Neuron (in vitro differentiated cells): ENCODE data around the gene CISH.
A peak's percentile ranks its signal among the peaks of the same experiment; 100 is the strongest.

ENCODE experiments used
- H2AFZ ChIP-seq: one replicate; pipeline ENCODE4 v1.6.1; 2013; ENCODE audit warnings: low read depth, mild to moderate bottlenecking, inconsistent platforms, low read length, moderate library complexity
- H3K27me3 ChIP-seq: one replicate; pipeline ENCODE4 v1.6.1; 2013; ENCODE audit warnings: low read length; ENCODE audit not compliant: insufficient read depth
- H3K36me3 ChIP-seq: one replicate; pipeline ENCODE4 v1.6.1; 2013; ENCODE audit warnings: low read length; ENCODE audit not compliant: insufficient read depth
- H3K4me1 ChIP-seq: one replicate; pipeline ENCODE4 v1.6.1; 2013; ENCODE audit warnings: low read length; ENCODE audit not compliant: insufficient read depth
- H3K4me3 ChIP-seq: 2 replicates; pipeline ENCODE4 v1.5.1; 2013; ENCODE audit warnings: mild to moderate bottlenecking, low read length, moderate library complexity
- H3K9me3 ChIP-seq: one replicate; pipeline ENCODE4 v1.6.1; 2013; ENCODE audit warnings: low read length

Gene CISH

DNA sequence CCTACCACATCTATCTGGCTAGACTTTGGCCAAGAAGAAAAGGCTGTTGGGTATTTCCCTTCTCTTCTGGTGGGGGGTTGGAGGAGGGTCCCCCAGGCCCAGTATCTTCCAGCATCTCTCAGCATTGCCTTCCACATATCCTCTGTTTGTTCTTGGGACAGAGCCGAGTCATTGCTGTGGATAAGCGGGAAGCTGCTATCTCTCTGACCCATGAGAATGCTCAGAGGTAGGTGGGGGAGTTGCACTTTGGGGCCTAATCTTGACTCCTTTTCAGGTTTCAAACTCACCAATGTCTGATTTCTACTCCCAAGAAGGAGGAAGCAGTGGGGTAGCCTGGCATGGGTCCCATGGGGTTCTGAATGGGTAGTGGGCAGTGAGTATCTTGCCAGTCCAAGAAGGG lies 34.2 kb downstream of the CISH start:
- Histone ChIP-seq H3K36me3 (peaks cover 39% of the 10 kb centered on the region), H3K4me1 (no peaks in the 10 kb centered on the region)

DNA sequence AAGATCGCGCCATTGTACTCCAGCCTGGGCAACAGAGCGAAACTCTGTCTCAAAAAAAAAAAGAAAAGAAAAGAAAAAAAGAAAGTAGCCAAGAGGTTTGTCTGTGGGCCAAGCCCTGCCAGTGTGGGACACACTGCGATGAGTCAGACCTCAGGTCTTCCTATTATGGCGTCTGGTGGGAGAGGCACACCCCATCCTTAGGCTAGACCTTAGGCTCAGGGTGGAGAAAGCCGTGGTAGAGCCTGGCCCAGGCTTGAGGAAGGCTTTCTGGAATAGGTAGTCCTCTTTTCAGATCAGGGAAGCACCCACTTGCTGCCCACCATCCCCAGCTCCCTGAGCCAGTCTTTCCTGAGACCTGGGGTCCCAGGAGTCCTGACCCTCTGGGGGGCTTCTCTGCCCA lies 36.2 kb downstream of the CISH start:
- H3K4me3 ChIP-seq, result no peak overlapping the region
- no peak overlapping the region for H2AFZ ChIP-seq
- peaks cover 1% of the 10 kb centered on the region for H3K4me1 ChIP-seq
- no peaks in the 10 kb centered on the region for H3K27me3 ChIP-seq
- peaks cover 35% of the 10 kb centered on the region for H3K36me3 ChIP-seq
- no peaks in the 10 kb centered on the region for H3K9me3 ChIP-seq

More for the DNA sequence above, 34.2 kb downstream of the CISH start:
- Histone ChIP-seq H3K9me3 (no peaks in the 10 kb centered on the region), H3K27me3 (no peaks in the 10 kb centered on the region), H3K4me3 (no peak overlapping the region), H2AFZ (no peak overlapping the region)

DNA sequence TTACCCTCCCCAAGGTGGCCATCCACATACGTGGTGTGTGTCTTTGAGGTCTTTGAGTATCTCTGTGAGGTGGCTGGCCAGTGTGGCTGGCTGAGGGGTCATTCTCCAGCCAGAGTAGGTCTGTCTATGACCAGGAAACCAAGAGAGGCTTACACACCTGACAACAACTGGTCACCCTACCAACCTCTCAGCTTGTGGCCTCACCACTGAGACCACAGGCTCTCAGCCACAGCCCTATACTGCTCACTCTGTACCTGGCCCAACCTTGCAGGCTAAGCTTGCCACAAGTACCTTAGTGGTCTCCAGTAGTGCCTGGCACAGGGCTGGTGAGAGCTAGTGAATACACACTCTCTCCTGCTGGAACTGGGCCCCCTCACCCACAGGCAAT lies 37.1 kb downstream of the CISH start:
- Histone ChIP-seq H3K9me3 (no peaks in the 10 kb centered on the region), H3K36me3 (peaks cover 30% of the 10 kb centered on the region), H2AFZ (no peak overlapping the region), H3K27me3 (no peaks in the 10 kb centered on the region), H3K4me1 (peaks cover 4% of the 10 kb centered on the region), H3K4me3 (no peak overlapping the region)

DNA sequence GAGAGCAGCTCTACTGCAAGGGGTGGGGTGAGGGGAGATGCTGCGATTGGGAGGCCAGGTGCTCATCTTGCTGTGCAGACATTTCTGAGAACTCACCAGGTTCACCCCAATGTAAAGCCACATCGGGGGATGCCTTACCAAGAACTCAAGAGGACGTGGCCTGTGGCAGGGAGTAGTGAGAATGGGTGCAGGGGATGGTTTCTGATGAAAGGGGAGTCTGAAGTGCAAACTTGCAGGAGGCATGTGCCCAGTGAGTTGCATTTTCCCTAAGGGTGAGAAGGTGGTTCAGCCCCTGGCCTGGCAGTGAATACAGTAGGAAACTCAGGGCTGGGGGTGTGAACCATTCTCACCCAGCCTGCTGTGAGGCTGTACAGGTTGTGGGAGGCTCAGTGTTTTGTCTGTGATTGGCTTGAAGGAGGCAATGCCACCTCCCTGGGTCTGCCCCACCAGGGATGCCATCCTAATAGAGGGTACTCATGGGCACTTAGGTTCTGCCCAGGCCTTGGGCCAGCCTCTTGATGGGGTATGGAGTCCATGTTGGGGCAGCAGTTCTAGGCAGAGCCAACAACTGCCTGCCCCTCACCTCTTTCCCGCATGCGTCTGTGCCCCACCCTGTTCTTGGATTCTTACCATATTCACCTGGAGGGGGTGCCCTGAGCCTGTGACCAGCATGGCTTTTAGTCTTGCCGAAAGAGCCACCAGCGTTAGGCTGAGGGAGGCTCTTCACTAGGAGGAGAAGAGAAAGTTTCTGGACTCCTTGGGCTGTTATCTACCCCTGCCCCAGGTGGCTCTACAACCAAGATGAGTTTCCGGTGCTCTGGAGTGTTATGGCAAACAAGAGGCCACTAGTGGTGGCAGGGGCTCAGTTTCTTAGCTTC lies 37.8 kb downstream of the CISH start:
- peaks cover 29% of the 10 kb centered on the region for H3K36me3 ChIP-seq
- H3K4me1 ChIP-seq, result peaks cover 4% of the 10 kb centered on the region
- no peaks in the 10 kb centered on the region for H3K9me3 ChIP-seq
- H3K4me3 ChIP-seq, result no peak overlapping the region
- H3K27me3 ChIP-seq, result no peaks in the 10 kb centered on the region
- no peak overlapping the region for H2AFZ ChIP-seq

DNA sequence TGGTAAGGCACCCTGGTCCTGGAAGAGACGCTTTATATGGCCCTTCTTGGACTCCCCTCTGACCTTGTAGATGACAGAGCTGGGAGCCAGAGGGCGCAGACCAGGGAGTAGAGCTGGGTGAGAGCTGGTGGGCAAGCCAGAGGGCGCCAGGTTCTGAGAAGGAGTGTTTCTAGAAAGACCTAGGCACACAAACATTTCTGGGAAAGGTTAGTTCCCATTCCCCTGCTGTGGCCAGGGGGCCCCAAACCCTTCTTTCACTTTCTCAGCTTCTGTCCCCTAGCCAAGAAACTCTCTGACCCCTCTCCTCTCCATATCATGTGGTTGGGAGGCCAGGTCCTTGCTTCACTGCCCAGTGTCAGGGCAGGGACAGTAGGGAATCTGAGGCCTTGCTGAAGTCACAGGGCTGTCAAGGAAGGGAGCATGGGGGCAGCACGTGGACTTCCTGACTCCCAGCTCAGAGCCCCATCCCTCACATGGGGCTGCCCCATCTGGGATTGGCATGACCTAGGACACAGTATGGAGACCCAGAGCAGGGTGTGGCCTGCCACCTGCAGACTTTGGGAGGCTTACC lies 38.7 kb downstream of the CISH start:
- Histone ChIP-seq H2AFZ (no peak overlapping the region), H3K4me1 (peaks cover 7% of the 10 kb centered on the region), H3K36me3 (peaks cover 26% of the 10 kb centered on the region), H3K27me3 (peaks cover 3% of the 10 kb centered on the region), H3K4me3 (no peak overlapping the region), H3K9me3 (no peaks in the 10 kb centered on the region)

DNA sequence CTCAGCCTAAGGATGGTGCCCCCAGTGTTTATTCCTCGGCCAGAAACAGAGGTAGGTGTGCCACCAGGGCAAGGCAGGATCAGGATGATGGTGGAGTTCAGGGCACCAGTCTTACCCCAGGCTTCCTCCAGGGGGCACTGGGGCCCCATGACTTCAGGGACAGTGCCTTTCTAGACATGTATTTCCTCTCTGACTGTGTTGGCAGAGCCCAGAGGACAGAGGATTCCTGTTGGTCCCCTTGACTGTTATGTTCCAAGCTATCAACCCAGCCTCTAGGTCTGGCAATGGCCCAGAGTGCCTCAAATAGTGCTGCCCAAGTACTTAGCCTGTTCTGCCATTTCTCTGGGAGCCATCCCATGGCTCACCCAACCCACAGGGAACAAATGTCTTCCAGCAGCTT lies 39.4 kb downstream of the CISH start:
- Histone ChIP-seq H3K36me3 (peaks cover 22% of the 10 kb centered on the region), H2AFZ (no peak overlapping the region), H3K4me3 (no peak overlapping the region), H3K9me3 (no peaks in the 10 kb centered on the region), H3K4me1 (peaks cover 7% of the 10 kb centered on the region), H3K27me3 (peaks cover 10% of the 10 kb centered on the region)

DNA sequence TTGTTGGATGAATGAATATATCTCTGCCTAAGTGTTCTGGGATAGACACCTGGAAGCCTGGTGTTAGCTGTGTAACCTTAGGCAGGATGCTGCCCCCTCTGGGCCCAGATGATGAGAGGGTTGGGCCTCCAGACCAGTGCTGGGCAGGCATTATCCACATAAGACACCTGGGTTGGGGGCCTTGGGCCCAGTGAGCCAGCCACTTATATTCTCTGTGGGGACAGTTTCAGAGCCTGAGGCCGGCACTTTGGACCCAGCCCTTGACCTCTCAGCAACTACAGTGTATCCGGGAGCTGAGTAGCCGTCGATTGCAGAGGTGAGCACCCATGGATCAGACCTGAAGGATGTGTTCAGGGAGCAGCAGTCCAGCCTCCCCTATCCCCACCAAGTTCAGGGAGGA lies 40.1 kb downstream of the CISH start:
- Histone ChIP-seq H3K27me3 (peaks cover 17% of the 10 kb centered on the region), H3K36me3 (peaks cover 17% of the 10 kb centered on the region), H2AFZ (no peak overlapping the region), H3K4me3 (no peak overlapping the region), H3K9me3 (no peaks in the 10 kb centered on the region), H3K4me1 (peaks cover 7% of the 10 kb centered on the region)

DNA sequence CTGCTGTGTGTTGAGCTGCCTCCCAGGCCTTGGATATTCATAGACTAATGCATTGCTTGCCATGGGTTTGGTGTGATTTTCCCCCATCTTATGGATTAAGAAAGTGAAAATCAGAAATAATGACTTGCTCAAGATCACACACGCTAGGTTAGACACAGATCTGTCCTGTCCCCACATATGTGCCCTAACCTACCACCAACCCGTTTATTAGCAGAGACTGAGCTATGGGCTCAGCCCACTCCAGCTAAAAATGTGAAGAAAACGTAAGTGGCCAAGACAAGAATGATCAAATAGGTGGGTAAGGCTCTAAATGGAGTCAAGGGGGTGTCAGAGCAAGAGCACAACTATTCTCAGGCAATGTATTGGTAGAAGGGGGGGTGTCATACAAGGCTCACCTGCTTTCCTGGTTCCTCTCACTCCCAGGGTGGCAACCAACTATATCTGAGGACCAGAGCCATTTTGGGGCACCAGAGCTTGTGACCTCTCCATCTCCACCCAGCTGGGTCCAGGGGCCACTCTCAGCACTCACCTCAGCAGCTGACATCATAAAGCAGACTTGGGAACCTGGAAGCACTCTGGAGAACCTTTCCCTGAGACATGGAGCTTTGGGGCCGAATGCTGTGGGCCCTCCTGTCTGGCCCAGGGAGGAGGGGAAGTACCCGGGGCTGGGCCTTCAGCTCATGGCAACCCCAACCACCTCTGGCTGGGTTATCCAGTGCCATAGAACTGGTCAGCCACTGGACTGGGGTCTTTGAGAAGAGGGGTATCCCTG lies 40.9 kb downstream of the CISH start:
- Histone ChIP-seq H3K9me3 (no peaks in the 10 kb centered on the region), H3K4me1 (peaks cover 7% of the 10 kb centered on the region), H3K27me3 (peaks cover 19% of the 10 kb centered on the region), H3K4me3 (peak overlapping the region; percentile 72), H2AFZ (no peak overlapping the region), H3K36me3 (peaks cover 17% of the 10 kb centered on the region)

DNA sequence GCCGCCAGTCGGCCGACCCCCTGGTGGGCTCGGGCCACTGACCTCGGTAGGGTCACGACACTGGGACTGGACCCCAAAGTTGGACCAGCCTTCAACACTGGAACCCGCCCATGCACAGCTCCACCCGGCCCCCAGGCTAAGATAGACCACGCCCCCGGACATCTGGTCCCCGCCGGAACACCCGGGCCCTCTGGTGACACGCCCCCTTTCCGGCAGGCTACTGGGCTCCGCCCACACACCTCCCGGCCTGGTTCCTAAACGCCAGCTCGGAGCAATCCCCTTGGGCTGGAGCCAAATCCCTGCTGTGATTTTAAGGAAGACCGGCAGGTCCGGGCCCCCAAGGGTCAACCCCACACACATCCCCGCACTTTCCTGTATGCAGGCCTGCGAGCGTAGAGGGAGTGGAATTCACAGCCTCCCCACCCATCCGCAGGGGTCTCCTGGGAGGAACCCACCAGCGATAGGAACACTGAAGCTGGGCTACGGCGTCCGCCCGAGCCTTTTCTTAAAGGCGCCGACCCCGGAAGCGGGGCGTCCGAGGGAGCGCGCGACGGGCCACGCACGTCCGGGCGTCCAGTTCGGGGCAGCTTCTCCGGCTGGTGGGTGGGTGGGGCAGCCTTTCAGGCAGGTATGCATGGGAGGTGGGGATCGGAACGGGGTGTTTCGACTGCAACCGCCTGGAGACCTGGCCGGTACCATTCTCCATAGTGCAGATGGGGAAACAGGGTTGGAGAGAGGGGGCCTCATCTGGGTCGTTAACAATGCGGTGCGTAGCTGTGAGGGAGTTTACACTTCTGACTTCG lies 42.4 kb downstream of the CISH start, which contains the start of gene HEMK1:
Gene HEMK1 (plus strand): TSS at position 576 of the 803 bp plus-strand sequence. CDS start 1,583 bp downstream, outside the sequence.
- Histone ChIP-seq H3K27me3 (peaks cover 29% of the 10 kb centered on the region), H3K9me3 (no peaks in the 10 kb centered on the region), H2AFZ (peak within 1 kb of the TSS; percentile 56), H3K4me1 (peaks cover 7% of the 10 kb centered on the region), H3K4me3 (peak within 1 kb of the TSS; percentile 72), H3K36me3 (peaks cover 12% of the 10 kb centered on the region)

DNA sequence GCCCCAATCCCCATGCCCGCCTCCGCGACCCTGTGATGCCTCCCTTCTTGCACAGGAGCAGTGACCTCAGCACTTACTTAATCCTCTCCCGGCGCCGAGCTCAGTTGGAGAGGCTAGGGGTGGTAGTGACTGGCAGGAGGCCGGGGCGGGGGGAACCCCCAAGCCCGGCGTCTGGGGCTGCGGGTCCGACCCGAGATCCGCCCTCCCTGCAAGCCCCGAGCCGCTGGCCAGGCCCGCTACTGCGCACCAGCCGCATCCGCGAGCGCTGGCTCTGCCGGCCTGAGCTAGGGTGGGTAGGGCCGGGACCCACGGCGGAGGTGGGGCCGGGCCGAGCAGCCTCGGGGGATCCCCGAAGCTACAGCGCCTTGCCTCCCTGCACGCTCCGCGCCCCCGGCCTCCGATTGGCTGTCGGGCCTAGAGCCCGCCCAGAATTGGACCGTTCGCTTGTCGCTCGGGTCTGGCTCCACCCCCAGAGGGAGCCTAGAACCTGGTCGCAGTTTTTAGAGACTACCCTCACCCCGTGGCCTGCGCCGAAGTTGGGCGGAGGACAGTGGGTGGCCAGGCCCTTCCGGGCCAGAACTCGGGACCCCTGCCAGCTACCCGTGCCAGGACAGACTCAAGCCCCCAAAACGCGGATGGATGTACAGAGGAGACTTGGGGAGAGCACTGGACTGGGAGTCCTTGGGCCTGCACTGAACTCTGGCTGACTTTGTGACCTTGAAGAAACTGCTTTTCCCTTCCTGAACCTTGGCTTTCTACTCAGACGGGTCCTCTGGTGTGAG lies 44.0 kb downstream of the CISH start, which contains the start of gene C3orf18:
Gene C3orf18 (minus strand): TSS at position 362 of the 782 bp plus-strand sequence. CDS start 2,048 bp downstream, outside the sequence.
- Histone ChIP-seq H2AFZ (no peak within 1 kb of the TSS), H3K4me1 (peaks cover 7% of the 10 kb centered on the region), H3K4me3 (peak within 1 kb of the TSS; percentile 72), H3K27me3 (peaks cover 31% of the 10 kb centered on the region), H3K9me3 (no peaks in the 10 kb centered on the region), H3K36me3 (peaks cover 6% of the 10 kb centered on the region)

DNA sequence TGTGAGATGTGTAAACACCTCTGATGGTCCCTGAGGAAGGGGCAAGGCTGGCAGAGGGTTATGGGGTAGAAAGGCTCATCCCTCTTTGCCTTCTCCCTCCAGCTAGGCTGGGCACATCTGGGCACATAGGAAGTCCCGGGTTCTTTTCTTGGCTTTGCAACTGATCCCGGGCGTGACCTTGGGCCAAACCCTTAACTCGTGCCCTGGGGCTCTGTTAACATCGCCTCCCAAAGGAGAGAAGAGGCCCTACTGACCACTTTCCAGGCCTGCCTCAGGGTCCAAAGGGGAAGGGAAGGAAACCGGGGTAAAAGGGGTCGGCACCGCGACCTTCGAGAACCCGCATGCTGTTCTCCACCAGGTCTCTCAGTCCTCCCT lies 44.6 kb downstream of the CISH start:
- Histone ChIP-seq H3K4me1 (peaks cover 7% of the 10 kb centered on the region), H3K27me3 (peaks cover 37% of the 10 kb centered on the region), H3K9me3 (no peaks in the 10 kb centered on the region), H2AFZ (no peak overlapping the region), H3K36me3 (peaks cover 3% of the 10 kb centered on the region), H3K4me3 (no peak overlapping the region)

DNA sequence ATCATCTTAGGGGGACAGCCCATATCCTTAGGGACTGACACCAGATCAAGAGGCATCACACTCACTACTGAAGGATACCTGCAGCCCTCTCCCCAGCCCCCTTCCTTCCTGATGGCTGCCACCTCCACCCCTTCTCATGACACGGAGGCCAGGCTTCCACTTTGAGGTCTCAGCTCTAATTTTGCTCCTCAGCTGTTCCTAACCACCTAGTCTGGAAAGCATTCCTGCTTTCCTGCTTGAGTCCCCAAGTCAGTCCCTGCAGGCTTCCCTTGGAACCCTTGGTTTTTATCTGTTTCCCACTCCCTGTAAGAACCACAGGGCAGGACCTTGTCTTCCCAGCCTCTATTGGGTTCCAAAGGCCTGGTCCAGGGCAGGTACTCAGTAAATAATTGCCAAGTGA lies 47.3 kb downstream of the CISH start:
- H2AFZ ChIP-seq, result no peak overlapping the region
- H3K4me1 ChIP-seq, result peaks cover 3% of the 10 kb centered on the region
- no peaks in the 10 kb centered on the region for H3K36me3 ChIP-seq
- no peaks in the 10 kb centered on the region for H3K9me3 ChIP-seq
- H3K4me3 ChIP-seq, result no peak overlapping the region
- peaks cover 37% of the 10 kb centered on the region for H3K27me3 ChIP-seq
